Measurements from ENCODE around the gene IFIH1.

- TF ChIP-seq CTCF (conservative IDR thresholded peaks at IDR 0.05 in 1 of 2, IDR thresholded peaks at IDR 0.05 in 1 of 2; ENCODE audit: extremely low read depth in 1 of 2, insufficient read depth in 1 of 2, low read depth in 1 of 2, low read length in 2 of 2) (no peak), EZH2 (IDR thresholded peaks at IDR 0.05; ENCODE audit: borderline replicate concordance, low read length) (no peak)
Observed at GRCh38 chr2:162243715-162244114, 74.8 kb downstream of the IFIH1 start.

Measured in mammary epithelial cell (primary cell).